Activated T-cell treated with anti-CD3 and anti-CD28 coated beads, Interleukin-2, amount 50 U/mL, for 1 hour (primary cell): ENCODE measurements around the gene CCBE1.

ENCODE experiments used
- DNase-seq: peaks from one replicate; pipeline ENCODE4 v3.0.0-alpha.2; 2020

CCBE1 gene

GRCh38 chr18:59612381-59612780 lies 84.8 kb downstream of the CCBE1 start:
- no peak for DNase-seq

DNA sequence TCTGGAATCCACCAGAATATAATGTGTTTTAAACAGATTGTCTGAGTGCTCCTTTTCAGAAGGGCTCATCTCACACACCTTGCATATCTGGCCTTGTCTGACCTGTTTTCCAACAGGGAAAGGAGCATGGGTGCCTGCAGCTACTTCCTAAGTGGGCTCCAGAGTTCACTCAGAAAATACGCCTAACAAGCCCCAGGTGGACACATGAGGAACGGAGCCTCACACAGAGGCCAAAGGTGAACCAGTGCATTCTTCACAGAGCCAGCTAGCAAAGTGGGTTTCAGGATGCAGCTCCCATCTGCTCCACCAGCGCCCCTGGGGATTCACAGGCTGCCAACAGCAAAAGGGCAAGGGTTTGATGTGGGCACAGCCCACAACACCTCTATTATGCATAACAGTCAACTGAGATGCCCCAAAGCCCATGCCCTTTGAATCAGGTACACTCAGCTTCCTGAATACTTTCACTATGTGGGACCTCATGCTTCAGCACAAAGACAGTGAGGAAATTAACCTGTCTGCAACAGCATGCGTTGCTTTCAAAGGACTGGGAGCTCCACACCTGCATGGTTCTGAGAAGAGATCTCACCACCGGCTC lies 86.6 kb downstream of the CCBE1 start:
- no peak for DNase-seq

- no peak for DNase-seq
Measured at GRCh38 chr18:59609654-59610053, 87.6 kb downstream of the CCBE1 start.

DNA sequence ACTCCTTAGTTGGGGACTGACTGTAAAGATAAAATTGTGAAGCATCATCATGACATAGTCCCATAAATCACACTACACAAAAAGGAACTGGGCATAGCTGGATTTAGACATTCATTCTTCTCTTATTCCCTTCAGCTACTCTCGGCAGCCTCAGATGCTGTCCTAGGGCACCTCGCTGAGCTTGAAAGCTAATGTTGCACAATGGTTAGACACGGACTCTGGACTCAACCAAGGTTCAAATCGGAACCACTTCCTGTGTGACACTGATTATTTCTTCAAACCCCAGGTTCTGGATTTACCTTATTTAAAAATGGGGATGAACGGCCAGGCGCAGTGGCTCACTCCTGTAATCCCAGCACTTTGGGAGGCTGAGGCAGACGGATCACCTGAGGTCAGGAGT lies 89.8 kb downstream of the CCBE1 start:
- DNase-seq, result no peak

DNA sequence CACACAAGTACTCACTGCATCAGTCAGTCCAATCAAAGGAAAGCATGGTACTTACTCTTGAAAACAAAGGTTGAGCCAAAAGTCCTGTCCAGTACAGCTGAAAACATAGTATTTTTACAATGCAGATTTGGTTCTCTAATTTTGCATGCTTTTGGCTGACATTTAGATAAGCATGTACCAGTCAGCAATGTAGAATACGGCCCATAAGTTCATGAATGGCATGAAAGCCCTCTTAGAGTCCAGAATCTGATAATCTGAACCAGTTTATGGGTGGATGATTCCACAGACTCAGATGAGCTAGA lies 90.2 kb downstream of the CCBE1 start:
- no peak for DNase-seq

- DNase-seq, result no peak
Measured at GRCh38 chr18:59606193-59607077, 90.8 kb downstream of the CCBE1 start.

- DNase-seq, result no peak
Measured at GRCh38 chr18:59605633-59606192, 91.5 kb downstream of the CCBE1 start.

- DNase-seq, result no peak
Measured at GRCh38 chr18:59604877-59605276, 92.3 kb downstream of the CCBE1 start.

DNA sequence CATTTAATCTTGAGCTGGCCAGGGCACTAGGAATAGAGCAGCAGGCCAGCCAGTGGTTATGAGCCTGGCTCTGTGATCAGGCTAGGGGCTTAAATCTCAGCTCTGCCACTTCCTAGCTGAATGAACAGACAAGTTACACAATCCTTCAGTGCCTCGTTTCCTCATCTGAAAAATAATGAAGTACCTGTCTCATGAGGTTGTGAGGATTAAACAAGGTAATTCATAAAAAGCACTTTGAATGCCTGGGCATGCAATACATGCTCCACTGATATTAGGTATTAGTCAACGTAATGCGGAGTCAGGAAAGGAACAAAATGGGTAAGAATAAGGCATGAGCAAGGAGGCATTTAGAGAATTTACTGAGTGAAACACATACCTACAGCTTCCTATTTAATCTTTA lies 100.2 kb downstream of the CCBE1 start:
- no peak for DNase-seq

GRCh38 chr18:59593291-59593717 lies 103.9 kb downstream of the CCBE1 start:
- no peak for DNase-seq

DNA sequence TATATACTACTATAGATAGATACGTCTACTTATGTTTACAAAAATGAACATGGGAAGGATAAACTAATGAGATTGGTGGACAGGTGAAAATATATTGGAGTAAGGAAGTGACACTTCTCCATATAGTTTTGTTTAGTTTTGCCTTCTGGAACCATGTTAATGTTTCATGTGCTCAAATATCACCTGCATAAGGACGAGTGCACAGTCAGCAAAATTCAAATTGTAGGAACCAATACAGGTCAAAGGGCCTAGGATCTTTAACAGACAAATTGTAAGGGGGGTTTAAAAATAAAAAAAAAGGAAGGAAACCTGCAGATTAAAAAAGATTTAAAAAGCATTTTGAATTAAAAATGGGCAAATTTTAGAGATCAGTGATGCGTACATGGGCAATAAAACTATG lies 104.6 kb downstream of the CCBE1 start:
- no peak for DNase-seq

DNA sequence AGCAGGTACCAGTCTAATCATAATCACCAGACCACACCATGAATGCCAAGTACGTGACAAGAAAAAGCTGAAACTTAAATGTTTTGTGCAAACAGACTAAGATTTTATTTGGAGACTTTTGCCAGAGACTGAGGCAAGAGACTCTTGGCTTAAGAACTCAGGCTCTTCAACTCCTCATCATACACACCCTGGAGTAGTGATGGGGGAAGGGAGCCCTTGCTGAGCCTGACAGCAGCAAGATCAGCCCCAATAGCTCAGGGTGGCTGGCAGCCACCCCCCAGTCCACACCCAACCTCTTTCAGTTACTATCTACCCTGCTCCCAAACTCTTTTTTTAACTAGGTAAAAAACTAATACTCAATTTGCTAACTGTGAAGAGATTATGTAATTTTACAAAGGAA lies 114.8 kb downstream of the CCBE1 start:
- no peak for DNase-seq

GRCh38 chr18:59579509-59579908 lies 117.7 kb downstream of the CCBE1 start:
- no peak for DNase-seq

- no peak for DNase-seq
Measured at GRCh38 chr18:59577386-59577655, 119.9 kb downstream of the CCBE1 start.

DNA sequence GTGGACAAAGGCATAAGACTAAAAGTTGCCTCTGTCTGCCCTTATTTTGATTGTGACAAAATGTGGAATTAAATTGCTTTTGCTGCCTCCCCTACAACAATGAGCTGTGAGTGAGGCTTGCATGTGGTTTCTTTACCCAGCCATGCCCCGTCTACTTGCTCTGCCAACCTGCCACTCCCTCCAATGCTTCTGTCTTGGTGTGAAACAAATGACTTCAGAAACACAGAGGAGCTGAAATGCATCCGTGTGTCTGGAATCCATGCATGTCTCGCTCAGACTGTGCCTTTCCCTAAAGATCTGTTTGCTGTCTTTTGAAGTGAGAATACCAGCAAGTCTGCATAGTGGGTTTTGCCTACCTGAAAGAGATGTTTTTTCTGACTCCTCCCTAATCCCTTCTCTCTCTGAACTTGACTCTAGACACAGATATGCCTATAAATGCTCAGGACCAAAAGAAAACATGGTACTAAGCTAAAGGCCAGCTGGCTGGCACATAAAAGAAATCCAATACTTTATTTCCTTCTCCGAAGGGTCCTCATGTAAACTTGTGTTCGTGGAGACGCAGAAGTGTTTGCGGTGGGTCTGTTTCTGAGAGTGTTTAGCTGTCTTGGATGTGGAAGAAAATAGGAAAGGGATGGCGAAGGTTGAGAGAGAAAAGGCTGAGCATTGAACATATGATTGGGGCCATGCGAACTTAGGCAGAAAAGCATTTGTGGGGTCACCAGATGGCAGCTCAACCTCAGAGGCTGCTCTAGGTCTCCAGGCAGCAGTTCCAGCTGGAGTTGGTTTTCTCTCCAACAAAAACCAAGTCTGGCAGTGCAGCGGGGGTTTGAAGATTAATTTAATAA lies 120.5 kb downstream of the CCBE1 start:
- no peak for DNase-seq

DNA sequence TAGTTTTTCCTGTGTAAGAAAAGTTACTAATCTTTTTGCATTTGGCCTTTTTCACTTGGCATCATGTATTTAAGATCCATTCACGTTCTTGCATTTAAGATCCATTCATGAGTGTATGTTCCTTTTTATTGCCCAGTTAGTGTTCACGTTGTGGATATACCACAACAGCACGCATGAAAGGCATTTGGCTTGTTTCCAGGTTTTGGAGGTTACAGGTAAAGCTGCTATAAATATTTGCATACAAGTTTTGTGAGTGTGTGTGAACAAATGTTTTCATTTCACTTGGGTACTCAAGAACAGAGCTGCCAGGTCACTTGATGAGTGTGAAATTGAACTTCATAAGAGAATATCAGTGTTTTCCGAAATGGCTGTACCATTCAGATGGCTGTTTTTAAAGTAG lies 121.2 kb downstream of the CCBE1 start:
- no peak for DNase-seq

GRCh38 chr18:59573962-59574361 lies 123.3 kb downstream of the CCBE1 start:
- DNase-seq, result no peak

DNA sequence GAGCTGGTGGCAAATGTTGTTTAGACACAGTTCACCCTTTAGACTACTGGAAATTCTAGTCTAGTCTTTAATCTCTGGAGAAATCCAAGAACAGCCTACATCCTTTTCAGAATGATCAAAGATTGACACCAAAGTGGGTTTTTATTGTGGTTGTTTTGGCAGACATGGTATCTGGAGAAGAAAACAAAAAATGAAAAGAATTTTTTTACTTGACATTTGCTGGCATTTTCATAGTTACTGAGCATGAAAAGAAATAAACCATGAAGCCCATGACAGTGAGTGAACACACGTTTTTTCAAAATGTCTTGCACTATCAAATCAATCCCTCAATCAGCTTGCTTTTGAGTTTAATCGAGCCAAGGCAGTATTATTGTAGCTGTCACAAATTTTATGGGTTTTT lies 125.3 kb downstream of the CCBE1 start:
- no peak for DNase-seq

DNA sequence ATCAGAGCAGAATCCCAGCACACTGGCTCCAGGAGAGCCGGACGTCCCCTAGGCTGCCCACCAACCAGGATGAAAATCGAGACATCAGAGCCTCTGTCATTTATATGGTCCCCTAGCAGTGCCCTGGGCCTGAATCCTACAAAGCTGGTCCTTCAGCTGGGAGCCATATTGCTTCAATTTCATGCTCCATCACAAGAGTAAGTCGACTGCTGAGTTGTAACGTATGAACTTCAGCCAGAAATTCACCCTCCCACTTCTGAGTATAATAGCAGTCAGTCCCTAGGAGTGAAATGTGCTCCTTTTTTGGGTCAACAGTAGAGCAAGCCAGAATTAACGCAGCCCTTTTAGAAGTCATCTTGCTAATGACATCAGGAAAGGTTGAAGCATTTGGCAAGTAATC lies 126.4 kb downstream of the CCBE1 start:
- no peak for DNase-seq

- no peak for DNase-seq
Measured at GRCh38 chr18:59570101-59570775, 127.0 kb downstream of the CCBE1 start.

GRCh38 chr18:59569390-59569791 lies 127.8 kb downstream of the CCBE1 start:
- DNase-seq, result no peak

DNA sequence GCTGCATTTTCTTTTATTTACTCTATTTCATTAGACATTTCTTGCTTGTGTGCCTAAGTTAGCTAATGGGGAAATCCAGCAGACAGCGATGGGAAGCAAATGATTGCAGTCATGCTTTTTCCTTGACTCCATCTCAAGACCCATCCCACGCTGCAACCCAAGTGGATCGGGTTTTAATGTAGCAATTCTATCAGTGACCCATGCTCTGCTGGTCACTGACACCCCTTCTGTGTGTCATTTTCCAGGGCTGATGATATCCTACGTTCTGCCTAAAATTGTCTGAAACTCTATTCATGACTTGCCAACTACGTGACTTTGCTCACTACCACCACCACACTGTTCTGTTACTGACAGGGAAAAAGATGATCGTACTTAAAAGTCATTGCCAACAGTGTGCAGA lies 129.8 kb downstream of the CCBE1 start:
- DNase-seq, result no peak

DNA sequence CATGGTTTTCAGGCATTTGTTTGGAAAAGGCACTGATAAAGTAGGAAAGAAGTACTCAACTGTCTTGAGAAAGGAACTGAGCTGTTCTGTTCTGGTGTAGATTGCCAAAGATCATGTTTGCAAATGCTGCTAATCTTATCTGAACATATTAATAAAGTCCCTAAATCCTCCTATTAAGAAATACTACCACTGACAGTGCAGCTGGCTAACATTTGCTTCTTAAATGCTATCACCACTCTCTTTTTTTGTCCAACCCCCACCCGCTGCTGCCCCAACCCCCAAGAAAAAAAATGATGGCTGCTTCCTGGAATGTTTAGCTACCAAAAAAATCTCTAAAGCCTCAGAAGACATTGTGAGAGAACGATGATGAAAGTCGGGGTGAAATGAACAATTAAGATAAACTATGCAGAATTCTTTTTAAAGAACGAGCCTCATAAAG lies 130.7 kb downstream of the CCBE1 start:
- no peak for DNase-seq
